Mesothelial cell of epicardium (in vitro differentiated cells): ENCODE data around the gene TUBB. TPM values are rescaled to one million over a fixed set of nuclear protein-coding genes. Genes with fewer than 3 reads are reported as not detected.
"Not testable (repeated sequence)": the region's sequence is repeated elsewhere in the genome, so short reads cannot be mapped to it uniquely, and the experiment has no call there.

ENCODE experiments used
- DNase-seq, 2 experiments: peaks; one replicate each; pipeline ENCODE4 v3.0.0; 2021; ENCODE audit warnings: low spot score in 2 of 2; ENCODE audit not compliant: unreplicated experiment in 2 of 2
- H3K27ac Mint-ChIP-seq: 2 replicates; pipeline ENCODE4 v1.8.0; 2021; ENCODE audit warnings: mixed read lengths
- H3K27me3 Mint-ChIP-seq: 2 replicates; pipeline ENCODE4 v1.8.0; 2021; ENCODE audit warnings: low read depth, mixed read lengths
- H3K36me3 Mint-ChIP-seq: 2 replicates; pipeline ENCODE4 v1.8.0; 2021; ENCODE audit warnings: mixed read lengths
- H3K4me1 Mint-ChIP-seq: 2 replicates; pipeline ENCODE4 v1.8.0; 2021; ENCODE audit warnings: mixed read lengths
- H3K4me3 Mint-ChIP-seq: 2 replicates; pipeline ENCODE4 v1.8.0; 2021; ENCODE audit warnings: mild to moderate bottlenecking, moderate library complexity, mixed read lengths
- H3K9me3 Mint-ChIP-seq: 2 replicates; pipeline ENCODE4 v1.8.0; 2021; ENCODE audit warnings: mixed read lengths
- total RNA-seq: library from RNA; stranded (reverse); gene quantifications from 3 replicates; pipeline ENCODE4 v1.2.1, GENCODE V29; 2021
- TF ChIP-seq, protein P1 (sequence below): fragments of 200-600 bp; sonication (generic); IDR thresholded peaks from one replicate; pipeline ENCODE4 v1.5.0; 2021; ENCODE audit warnings: antibody characterized with exemption; ENCODE audit not compliant: unreplicated experiment

The TUBB gene
- total RNA-seq, 1 donor from 2014 or later: 1,094 TPM

- TF ChIP-seq, protein P1, sequence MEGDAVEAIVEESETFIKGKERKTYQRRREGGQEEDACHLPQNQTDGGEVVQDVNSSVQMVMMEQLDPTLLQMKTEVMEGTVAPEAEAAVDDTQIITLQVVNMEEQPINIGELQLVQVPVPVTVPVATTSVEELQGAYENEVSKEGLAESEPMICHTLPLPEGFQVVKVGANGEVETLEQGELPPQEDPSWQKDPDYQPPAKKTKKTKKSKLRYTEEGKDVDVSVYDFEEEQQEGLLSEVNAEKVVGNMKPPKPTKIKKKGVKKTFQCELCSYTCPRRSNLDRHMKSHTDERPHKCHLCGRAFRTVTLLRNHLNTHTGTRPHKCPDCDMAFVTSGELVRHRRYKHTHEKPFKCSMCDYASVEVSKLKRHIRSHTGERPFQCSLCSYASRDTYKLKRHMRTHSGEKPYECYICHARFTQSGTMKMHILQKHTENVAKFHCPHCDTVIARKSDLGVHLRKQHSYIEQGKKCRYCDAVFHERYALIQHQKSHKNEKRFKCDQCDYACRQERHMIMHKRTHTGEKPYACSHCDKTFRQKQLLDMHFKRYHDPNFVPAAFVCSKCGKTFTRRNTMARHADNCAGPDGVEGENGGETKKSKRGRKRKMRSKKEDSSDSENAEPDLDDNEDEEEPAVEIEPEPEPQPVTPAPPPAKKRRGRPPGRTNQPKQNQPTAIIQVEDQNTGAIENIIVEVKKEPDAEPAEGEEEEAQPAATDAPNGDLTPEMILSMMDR: no peak
- peaks cover 29% of the 10 kb centered on the region for H3K4me1 Mint-ChIP-seq
- H3K27ac Mint-ChIP-seq: peak overlapping the region; percentile 100
- peak overlapping the region; percentile 97 for H3K4me3 Mint-ChIP-seq
- H3K27me3 Mint-ChIP-seq: no peaks in the 10 kb centered on the region
- peaks cover 26% of the 10 kb centered on the region for H3K36me3 Mint-ChIP-seq
- no peak for DNase-seq
- no peaks in the 10 kb centered on the region for H3K9me3 Mint-ChIP-seq
Observed at GRCh38 chr6:30716879-30717128, 3.3 kb upstream of the TUBB start.

GRCh38 chr6:30717129-30717844, 2.9 kb upstream of the TUBB start, which contains the start of gene MDC1:
Gene MDC1, minus strand, starts transcription at chr6:30717281. Its CDS starts 2,106 bp downstream, at chr6:30715175.
- TF ChIP-seq, protein P1: peak; percentile 29
- H3K27me3 Mint-ChIP-seq: no peaks in the 10 kb centered on the region
- peaks cover 21% of the 10 kb centered on the region for H3K36me3 Mint-ChIP-seq
- DNase-seq: peak; percentile 95 to 97
- H3K9me3 Mint-ChIP-seq: no peaks in the 10 kb centered on the region
- peak within 1 kb of the TSS; percentile 100 for H3K27ac Mint-ChIP-seq
- peak within 1 kb of the TSS; percentile 97 for H3K4me3 Mint-ChIP-seq
- peaks cover 30% of the 10 kb centered on the region for H3K4me1 Mint-ChIP-seq

DNA sequence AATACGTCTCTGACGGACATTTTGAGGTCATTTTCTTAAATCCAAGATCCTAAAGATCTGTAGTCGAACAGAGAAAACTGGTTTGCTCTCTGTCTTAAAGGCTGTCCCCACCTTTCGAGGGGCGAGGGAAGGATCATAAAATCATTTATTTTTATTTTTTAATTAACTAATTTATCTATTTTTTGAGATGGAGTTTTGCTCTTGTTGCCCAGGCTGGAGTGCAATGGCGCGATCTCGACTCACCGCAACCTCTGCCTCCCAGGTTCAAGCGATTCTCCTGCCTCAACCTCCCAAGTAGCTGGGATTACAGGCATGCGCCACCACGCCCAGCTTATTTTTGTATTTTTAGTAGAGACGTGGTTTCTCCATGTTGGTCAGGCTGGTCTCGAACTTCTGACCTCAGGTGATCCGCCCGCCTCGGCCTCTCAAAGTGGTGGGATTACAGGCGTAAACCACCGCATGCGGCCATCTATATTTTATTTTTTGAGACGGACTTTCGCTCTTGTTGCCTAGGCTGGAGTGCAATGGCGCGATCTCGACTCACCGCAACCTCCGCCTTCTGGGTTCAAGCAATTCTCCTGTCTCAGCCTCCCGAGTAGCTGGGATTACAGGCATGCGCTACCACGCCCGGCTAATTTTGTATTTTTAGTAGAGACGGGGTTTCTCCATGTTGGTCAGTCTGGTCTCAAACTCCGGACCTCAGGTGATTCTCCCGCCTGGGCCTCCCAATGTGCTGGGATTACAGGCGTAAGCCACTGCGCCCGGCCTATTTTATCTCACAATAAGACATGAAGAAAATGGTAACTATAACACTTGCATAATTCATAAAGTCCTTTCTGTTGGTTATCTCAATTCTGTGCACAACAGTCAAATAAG, 2.1 kb upstream of the TUBB start:
- Mint-ChIP-seq H3K27ac (peak overlapping the region; percentile 100), H3K36me3 (peaks cover 19% of the 10 kb centered on the region), H3K4me1 (peaks cover 37% of the 10 kb centered on the region), H3K4me3 (peak overlapping the region; percentile 98)
- not testable (repeated sequence) for H3K9me3 Mint-ChIP-seq, H3K27me3 Mint-ChIP-seq, DNase-seq

- Mint-ChIP-seq H3K27ac (peak overlapping the region; percentile 96), H3K4me1 (peaks cover 48% of the 10 kb centered on the region)
- TF ChIP-seq, protein P1: no peak
Observed at GRCh38 chr6:30719356-30719755, 796 bp upstream of the TUBB start.

GRCh38 chr6:30720738-30721197, 616 bp downstream of the TUBB start:
- TF ChIP-seq, protein P1: no peak
- peak overlapping the region; percentile 98 for H3K4me3 Mint-ChIP-seq
- no peaks in the 10 kb centered on the region for H3K9me3 Mint-ChIP-seq
- H3K27ac Mint-ChIP-seq: peak overlapping the region; percentile 96
- no peaks in the 10 kb centered on the region for H3K27me3 Mint-ChIP-seq
- DNase-seq: peak in 1 of 2 experiments; percentile 58
- peaks cover 59% of the 10 kb centered on the region for H3K4me1 Mint-ChIP-seq
- H3K36me3 Mint-ChIP-seq: peaks cover 21% of the 10 kb centered on the region

More at GRCh38 chr6:30719356-30719755, 796 bp upstream of the TUBB start:
- H3K9me3 Mint-ChIP-seq: no peaks in the 10 kb centered on the region
- no peaks in the 10 kb centered on the region for H3K27me3 Mint-ChIP-seq
- H3K36me3 Mint-ChIP-seq: peaks cover 22% of the 10 kb centered on the region
- DNase-seq: no peak
- H3K4me3 Mint-ChIP-seq: peak overlapping the region; percentile 98
